GM19193 (cell line): ENCODE data around the gene ANGPTL7.

Source experiments
- POLR2A ChIP-seq: IDR thresholded peaks from 4 replicates; pipeline ENCODE4 v1.6.1; 2011; ENCODE audit not compliant: insufficient read depth, insufficient read length; ENCODE audit errors: extremely low read depth

Gene ANGPTL7

DNA sequence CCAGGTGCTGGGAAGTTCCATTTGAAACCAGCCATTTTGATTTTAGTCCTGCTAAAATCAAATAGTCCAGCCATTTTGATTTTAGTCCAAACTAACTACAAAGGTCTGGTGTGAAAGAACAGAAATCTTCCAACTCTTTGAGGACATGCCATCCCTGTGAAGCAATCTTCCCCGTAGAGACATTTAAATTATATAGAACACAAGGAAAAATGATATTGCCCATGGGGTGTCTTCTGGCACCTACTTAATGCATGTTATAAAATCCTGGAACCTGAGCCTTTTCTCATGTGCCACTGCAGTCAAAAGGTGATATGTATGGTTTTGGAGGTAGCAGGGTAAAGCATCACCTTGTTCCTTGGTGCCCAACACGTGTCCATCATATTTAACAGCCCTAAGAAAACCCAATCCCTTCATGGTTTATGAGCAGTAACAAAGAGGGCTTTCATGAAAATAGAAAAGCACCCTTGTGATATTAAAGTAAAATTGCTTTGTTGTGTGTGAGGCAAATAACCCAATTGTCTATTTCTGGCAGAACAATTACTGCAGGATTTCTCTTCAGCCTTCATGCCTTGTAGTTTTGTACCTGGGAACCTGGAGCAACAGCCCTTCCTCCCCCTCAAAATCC lies 26.3 kb downstream of the ANGPTL7 start:
- TF ChIP-seq POLR2A = no peak

DNA sequence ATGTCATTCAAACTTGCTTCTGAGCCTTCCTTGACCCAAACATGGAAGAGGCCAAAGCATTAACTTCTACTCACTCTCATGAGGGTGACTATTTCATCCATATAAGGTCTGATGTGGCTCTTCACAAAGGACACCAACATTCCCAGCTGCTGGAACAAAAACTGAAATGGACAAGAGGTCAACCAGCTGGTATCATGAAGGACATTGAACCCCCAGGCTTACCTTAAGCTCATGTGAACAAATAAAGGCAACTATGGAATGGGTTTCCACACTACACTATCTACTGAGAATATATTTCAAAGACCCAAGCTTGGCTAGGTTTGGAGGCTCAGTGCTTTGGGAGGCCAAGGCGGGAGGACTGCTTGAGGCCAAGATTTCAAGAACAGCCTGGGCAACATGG lies 26.9 kb downstream of the ANGPTL7 start:
- TF ChIP-seq POLR2A = no peak

DNA sequence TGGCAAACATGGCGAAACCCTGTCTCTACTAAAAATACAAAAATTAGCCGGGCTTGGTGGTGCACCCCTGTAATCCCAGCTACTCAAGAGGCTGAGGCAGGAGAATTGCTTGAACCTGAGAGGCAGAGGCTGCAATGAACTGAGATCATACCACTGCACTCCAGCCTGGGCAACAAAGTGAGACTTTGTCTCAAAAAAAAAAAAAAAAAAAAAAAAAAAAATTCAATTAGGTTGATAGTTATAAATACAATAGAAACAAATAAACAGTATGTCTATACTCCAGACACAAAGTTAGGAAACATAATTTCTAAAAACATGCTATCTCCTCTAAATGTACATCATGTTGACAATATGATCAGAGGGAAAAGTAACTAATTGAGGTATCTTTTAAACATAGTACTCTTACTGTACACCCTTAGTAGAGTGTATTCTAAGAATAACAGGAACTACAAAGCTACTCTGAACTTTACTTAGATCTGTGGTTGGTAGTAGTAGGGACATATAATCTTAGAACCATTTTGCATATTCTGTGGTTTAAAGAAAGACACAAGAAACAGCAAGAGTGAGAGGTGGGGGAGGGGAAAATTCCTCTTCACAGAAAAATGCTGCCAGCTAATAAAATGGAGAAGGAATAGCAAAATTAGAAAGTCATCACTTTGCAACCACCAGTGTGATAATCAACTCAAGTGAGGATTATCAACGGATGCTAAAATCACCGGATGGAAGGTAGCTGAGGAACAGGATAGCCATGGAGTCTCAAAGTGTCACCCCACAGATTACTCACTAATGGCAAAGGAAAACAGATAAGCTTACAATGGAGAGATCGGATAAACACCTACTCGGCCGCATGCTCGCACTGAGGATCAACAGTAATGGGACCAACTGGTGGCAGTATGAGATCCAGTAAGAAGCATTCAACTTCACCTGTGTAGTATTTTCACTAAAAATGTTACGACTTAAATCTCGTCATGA lies 38.2 kb downstream of the ANGPTL7 start:
- no peak for TF ChIP-seq POLR2A

DNA sequence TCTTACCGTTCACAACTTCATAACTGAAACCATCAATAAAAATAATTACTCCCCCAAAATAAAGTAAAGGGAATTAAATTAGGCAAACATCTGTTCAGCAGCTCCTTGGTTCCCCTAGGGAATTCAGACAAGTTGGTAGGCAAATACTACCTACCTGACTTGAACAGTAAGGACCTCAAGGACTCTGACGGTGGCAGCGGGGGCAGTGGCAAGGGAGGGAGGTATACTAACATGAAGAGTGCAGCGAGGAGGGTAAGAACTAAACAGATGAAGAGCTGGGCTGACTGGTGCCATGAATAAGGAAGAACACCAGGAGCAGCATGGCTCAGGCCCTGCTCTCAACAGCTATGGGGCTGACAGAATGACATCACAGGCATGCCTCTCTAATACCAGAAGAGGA lies 40.0 kb downstream of the ANGPTL7 start:
- no peak for TF ChIP-seq POLR2A

DNA sequence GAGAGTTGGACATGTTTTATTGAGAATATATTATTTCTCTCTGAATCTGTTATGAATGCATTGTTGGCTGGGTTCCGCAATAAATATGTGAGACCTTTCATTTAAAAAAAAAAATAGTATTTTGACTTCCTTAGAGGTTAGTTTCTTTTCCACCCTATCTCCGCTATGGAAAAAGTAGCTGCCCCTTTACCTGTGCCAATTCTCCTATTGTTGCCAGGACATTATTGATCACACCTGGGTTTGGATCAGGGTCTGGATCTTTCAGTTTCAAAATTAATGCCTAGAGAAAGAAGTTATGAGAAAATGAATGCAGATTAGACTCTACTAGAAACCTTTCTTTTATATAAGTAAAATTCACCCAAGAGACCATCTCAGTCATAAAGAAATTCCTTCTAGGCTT lies 44.1 kb downstream of the ANGPTL7 start:
- TF ChIP-seq POLR2A = no peak

DNA sequence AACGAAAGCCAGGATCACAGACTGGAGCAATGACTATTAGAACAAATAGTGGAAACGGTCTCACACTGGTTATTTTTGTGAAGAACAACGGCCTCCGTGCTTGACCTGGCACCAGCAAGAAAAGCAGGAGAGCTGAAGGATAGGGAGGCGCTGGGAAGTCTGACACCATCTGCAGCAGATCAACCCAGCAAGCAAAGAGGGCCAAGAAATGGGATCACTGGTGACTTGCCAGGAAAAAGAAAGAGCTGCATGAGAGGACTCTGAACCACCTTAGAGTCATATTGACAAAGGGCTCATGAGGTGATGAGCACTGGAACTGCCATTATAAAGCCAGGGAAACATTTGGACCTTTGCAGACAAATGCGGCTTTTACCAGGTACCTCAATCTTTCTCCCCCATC lies 48.2 kb downstream of the ANGPTL7 start:
- TF ChIP-seq POLR2A = no peak

DNA sequence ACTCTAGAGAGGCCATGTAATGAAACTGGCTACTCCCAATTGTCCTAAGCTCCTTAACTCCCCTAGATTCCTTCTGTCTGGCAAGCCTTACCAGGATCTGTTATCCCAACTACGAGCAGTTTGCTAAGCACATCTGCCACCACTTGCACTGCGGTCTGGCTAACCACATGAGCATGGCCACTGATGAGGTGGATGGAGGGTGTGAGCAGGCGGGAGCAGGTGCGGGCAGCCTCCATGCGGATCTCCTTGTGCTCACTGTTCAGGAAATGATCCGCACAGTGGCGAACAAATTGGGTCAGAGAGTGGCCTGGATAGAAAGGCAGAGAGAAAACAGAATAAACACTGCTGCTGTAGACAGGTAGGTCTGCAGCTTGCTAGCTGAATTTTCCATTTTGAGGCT lies 49.2 kb downstream of the ANGPTL7 start:
- TF ChIP-seq POLR2A = no peak

DNA sequence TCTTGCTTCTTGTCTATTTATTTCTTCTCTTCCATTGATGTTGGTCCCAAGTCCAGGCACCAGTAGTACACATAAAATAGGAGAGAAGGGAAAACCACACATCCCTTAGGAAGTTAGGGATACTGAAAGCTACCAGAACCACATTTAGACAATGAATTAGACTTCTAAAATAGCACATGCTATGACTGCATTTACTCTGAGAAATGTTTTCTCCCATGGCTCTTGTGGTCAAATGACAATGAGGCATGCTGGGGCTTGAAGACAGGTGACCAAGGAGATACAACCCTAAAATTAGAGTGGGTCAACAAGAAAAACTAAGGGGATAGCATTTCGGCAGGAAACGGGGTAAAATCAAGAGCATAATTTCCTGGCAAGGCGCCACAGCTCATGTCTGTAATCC lies 56.1 kb downstream of the ANGPTL7 start:
- no peak for TF ChIP-seq POLR2A
